ENCODE data around the gene KIF3A.

GRCh38 chr5:132766020-132766805 lies 28.9 kb upstream of the KIF3A start:
- TF ChIP-seq CTCF (IDR thresholded peaks at IDR 0.05) (no peak), POLR2A (IDR thresholded peaks at IDR 0.05) (no peak)
